ENCODE results near the gene NIPSNAP3A.

The NIPSNAP3A gene

GRCh38 chr9:104808035-104808614 is 60.6 kb downstream of the NIPSNAP3A start:
- no peak for DNase-seq (ENCODE audit: low read depth)

Data from stimulated activated CD8-positive, alpha-beta memory T cell treated with anti-CD3 and anti-CD28 coated beads, Interleukin-15, amount 100 ng/mL, for 1 hour (primary cell).